Osteocyte (in vitro differentiated cells): Measurements from ENCODE around the gene DNASE2B. TPM values are rescaled to one million over a fixed set of nuclear protein-coding genes. Genes with fewer than 3 reads are reported as not detected.

Experiments used
- DNase-seq: peaks from one replicate; pipeline ENCODE4 v3.0.0; 2021; ENCODE audit warnings: mixed read lengths; ENCODE audit not compliant: unreplicated experiment; ENCODE audit errors: extremely low spot score
- H3K27ac Mint-ChIP-seq: one replicate; pipeline ENCODE4 v1.8.0; 2021; ENCODE audit warnings: mild to moderate bottlenecking, mixed read lengths; ENCODE audit not compliant: unreplicated experiment
- H3K27me3 Mint-ChIP-seq: one replicate; pipeline ENCODE4 v1.8.0; 2021; ENCODE audit warnings: mixed read lengths; ENCODE audit not compliant: unreplicated experiment
- H3K36me3 Mint-ChIP-seq: one replicate; pipeline ENCODE4 v1.8.0; 2021; ENCODE audit warnings: mixed read lengths; ENCODE audit not compliant: unreplicated experiment
- H3K4me1 Mint-ChIP-seq: one replicate; pipeline ENCODE4 v1.8.0; 2021; ENCODE audit warnings: mixed read lengths; ENCODE audit not compliant: unreplicated experiment
- H3K4me3 Mint-ChIP-seq: one replicate; pipeline ENCODE4 v1.8.0; 2021; ENCODE audit warnings: mild to moderate bottlenecking, moderate library complexity, mixed read lengths; ENCODE audit not compliant: unreplicated experiment
- H3K9me3 Mint-ChIP-seq: one replicate; pipeline ENCODE4 v1.8.0; 2021; ENCODE audit warnings: mixed read lengths; ENCODE audit not compliant: unreplicated experiment
- total RNA-seq: library from RNA; stranded (reverse); gene quantifications from 2 replicates; pipeline ENCODE4 v1.2.1, GENCODE V29; 2021
- TF ChIP-seq, protein P1 (sequence below): fragments of 200-600 bp; sonication (generic); IDR thresholded peaks from 2 replicates; pipeline ENCODE4 v1.5.0; 2021; ENCODE audit warnings: antibody characterized with exemption, mild to moderate bottlenecking, moderate library complexity

DNASE2B gene
- total RNA-seq, 1 donor from 2014 or later: not detected

DNA sequence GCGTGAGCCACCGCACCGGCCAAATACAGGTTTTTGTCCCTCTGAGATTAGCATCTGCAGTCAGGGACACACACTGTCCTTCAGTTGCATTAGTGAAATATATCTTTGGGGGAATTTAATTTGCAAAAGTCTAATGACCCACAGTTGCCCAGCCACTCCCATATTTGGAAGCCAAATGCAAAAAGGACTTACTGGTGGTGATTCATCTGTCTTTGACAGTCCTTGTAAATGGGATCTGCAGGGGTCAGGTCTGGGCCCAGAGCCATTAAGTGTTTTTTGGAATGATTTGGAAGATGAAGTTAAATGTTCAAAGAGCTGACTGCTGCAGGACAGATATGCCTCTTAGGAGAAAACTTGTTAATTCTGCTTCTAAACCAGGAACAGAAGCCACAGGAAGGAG lies 44.6 kb upstream of the DNASE2B start:
- TF ChIP-seq, protein P1, sequence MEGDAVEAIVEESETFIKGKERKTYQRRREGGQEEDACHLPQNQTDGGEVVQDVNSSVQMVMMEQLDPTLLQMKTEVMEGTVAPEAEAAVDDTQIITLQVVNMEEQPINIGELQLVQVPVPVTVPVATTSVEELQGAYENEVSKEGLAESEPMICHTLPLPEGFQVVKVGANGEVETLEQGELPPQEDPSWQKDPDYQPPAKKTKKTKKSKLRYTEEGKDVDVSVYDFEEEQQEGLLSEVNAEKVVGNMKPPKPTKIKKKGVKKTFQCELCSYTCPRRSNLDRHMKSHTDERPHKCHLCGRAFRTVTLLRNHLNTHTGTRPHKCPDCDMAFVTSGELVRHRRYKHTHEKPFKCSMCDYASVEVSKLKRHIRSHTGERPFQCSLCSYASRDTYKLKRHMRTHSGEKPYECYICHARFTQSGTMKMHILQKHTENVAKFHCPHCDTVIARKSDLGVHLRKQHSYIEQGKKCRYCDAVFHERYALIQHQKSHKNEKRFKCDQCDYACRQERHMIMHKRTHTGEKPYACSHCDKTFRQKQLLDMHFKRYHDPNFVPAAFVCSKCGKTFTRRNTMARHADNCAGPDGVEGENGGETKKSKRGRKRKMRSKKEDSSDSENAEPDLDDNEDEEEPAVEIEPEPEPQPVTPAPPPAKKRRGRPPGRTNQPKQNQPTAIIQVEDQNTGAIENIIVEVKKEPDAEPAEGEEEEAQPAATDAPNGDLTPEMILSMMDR: no peak
- Mint-ChIP-seq H3K4me3 (no peak overlapping the region), H3K36me3 (no peaks in the 10 kb centered on the region), H3K27ac (no peak overlapping the region), H3K4me1 (no peaks in the 10 kb centered on the region), H3K9me3 (no peaks in the 10 kb centered on the region), H3K27me3 (no peaks in the 10 kb centered on the region)
- DNase-seq: no peak

DNA sequence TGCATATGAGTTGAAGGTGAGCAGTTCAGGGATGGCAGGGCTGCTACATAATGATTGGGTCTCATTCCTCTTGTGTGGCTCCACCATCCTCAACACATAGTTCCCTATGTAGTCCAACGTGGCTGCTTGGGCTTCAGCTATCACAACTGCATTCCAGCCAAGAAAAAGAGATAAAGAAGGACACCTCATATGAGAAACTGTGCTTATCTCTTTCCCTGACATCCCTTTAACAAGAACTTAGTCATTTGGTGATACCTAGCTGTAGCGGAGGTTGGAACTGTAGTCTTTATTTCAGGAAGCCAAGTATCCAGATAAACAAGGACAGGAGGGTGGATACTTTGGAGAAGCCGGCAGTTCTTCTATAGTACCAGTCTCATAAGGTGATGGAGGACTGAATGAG lies 42.7 kb upstream of the DNASE2B start:
- Mint-ChIP-seq H3K27me3 (no peaks in the 10 kb centered on the region), H3K4me3 (no peak overlapping the region), H3K4me1 (no peaks in the 10 kb centered on the region), H3K27ac (no peak overlapping the region), H3K9me3 (no peaks in the 10 kb centered on the region), H3K36me3 (no peaks in the 10 kb centered on the region)
- TF ChIP-seq, protein P1: no peak
- no peak for DNase-seq

DNA sequence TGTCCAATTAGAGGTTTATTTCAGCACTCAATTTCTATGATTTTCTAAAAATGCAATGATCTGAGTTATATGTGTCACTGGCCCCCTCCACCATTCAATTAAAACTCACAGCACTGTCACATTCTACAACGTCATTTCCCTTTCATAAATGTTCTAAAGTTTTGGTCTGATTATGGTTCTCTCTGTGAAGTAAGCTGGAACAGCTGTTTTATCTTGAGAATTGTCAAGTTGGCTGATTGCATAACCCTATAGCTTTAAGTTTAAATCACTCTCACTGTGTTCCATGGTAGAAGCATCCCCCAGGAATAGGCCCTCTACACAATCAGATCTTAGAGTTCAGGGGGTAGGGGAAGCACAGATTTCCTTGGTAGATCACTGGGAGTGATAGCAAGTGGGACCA lies 41.4 kb upstream of the DNASE2B start:
- Mint-ChIP-seq H3K9me3 (no peaks in the 10 kb centered on the region), H3K4me1 (no peaks in the 10 kb centered on the region)
- no peak for DNase-seq

DNA sequence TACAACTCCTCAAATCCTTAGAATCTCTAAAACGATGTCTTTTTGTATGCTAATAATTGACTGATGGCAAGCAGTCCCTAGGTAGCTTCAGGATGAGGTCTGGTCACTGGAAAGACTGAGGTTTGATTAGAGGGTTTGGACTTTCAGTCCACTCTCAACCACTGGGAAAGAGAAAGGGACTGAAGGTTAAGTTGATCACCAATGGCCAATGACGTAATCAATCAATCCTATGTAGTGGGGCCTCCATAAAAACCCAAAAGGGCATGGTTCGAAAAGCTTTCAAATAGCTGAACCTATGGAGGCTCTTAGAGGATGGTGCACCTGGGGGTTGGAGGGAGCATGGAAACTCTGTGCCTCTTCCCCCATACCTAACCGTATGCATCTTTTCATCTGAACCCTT lies 39.6 kb upstream of the DNASE2B start:
- no peaks in the 10 kb centered on the region for H3K4me1 Mint-ChIP-seq
- no peak overlapping the region for H3K4me3 Mint-ChIP-seq
- no peak overlapping the region for H3K27ac Mint-ChIP-seq
- H3K9me3 Mint-ChIP-seq: no peaks in the 10 kb centered on the region
- no peak for DNase-seq
- no peaks in the 10 kb centered on the region for H3K36me3 Mint-ChIP-seq
- H3K27me3 Mint-ChIP-seq: no peaks in the 10 kb centered on the region
- TF ChIP-seq, protein P1: no peak

More for the DNA sequence above, 41.4 kb upstream of the DNASE2B start:
- H3K27ac Mint-ChIP-seq: no peak overlapping the region
- H3K27me3 Mint-ChIP-seq: no peaks in the 10 kb centered on the region
- H3K36me3 Mint-ChIP-seq: no peaks in the 10 kb centered on the region
- H3K4me3 Mint-ChIP-seq: no peak overlapping the region
- TF ChIP-seq, protein P1: no peak

DNA sequence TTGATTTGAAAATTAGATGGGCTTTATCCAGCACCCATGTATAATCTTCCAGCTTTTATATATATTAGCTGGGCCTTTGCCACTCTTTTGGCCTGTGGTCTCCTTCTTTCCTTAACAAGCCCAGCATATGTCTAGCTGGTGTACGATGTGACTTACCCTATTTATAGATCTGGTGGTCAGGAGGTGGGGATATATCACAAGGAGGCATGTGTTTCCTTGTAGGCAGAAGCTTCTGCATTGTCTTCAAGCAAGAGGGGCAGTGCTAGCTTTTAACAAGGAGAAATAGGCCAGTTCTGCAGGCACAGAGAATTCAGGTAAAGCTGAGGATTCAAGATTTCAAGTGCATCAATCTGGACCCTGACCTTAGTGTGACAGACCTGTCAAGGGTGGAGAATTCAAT lies 38.0 kb upstream of the DNASE2B start:
- Mint-ChIP-seq H3K27ac (no peak overlapping the region), H3K4me1 (peaks cover 2% of the 10 kb centered on the region), H3K9me3 (no peaks in the 10 kb centered on the region), H3K4me3 (no peak overlapping the region), H3K27me3 (no peaks in the 10 kb centered on the region), H3K36me3 (no peaks in the 10 kb centered on the region)
- no peak for DNase-seq
- TF ChIP-seq, protein P1: no peak
